ENCODE measurements around the gene WIPI1. TPM values are rescaled to one million over a fixed set of nuclear protein-coding genes. Genes with fewer than 3 reads are reported as not detected.

Gene WIPI1
- total RNA-seq, 1 donor from 2014 or later: 38.1 TPM

DNA sequence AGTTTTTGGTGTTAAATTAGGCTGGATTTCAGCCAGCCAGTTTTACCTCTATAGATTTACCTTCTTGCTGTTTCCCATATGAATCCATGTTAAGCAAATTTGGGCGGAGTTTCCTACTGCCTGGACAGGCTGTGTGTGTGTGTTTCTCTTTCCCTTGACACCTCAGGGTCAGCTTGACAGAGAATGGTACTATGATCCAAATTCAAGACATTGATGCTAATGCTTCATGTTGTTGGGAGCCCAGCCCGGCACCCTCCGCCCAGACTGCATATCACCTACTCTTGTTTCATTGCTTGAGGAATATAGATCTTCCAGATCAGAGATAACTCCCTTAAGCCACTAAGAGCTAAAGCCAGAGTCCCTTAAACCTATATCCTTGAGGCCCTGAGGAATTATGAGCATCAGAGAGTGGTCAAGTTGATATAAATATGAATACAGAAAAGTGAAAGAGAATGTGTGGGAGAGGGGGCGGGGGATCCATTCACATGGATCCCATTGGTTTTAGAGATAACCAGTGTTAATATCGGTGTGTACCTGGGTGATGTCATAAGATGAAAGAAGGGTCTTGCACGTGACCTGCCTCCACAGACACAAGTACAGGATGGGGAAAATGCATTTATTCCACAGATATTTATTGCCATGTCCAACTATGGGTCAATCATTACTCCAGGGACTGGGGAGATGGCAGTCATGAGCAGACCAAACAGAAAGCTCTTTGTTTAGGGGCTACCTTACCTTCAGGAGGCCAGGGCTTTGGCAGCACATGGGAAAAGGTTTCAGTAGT is 69.7 kb downstream of the WIPI1 start:
- ATAC-seq: no peak
- H3K36me3 ChIP-seq: no peaks in the 10 kb centered on the region
- no peak overlapping the region for H3K4me3 ChIP-seq
- peaks cover 22% of the 10 kb centered on the region for H3K4me1 ChIP-seq
- no peak for DNase-seq
- H3K27me3 ChIP-seq: no peaks in the 10 kb centered on the region
- intact Hi-C loops (cut with DNase I): no loop called here
- H3K9me3 ChIP-seq: no peaks in the 10 kb centered on the region
- H3K27ac ChIP-seq: no peak overlapping the region
- TF ChIP-seq CTCF (IDR thresholded peaks at IDR 0.05): no peak

- Histone ChIP-seq H3K9me3 (no peaks in the 10 kb centered on the region), H3K36me3 (no peaks in the 10 kb centered on the region), H3K27ac (peak overlapping the region; percentile 30), H3K27me3 (no peaks in the 10 kb centered on the region), H3K4me3 (no peak overlapping the region), H3K4me1 (peaks cover 22% of the 10 kb centered on the region)
- DNase-seq (no peak), ATAC-seq (no peak)
- intact Hi-C loops (cut with DNase I): no loop called here
- no peak for TF ChIP-seq CTCF (IDR thresholded peaks at IDR 0.05)
Observed at GRCh38 chr17:68385490-68386215, 71.6 kb downstream of the WIPI1 start.

- H3K27ac ChIP-seq: peak overlapping the region; percentile 75
- H3K4me1 ChIP-seq: peaks cover 26% of the 10 kb centered on the region
- H3K4me3 ChIP-seq: no peak overlapping the region
- H3K27me3 ChIP-seq: no peaks in the 10 kb centered on the region
- H3K9me3 ChIP-seq: no peaks in the 10 kb centered on the region
- intact Hi-C loops (cut with DNase I): no loop called here
- ATAC-seq (no peak), DNase-seq (no peak)
- no peak for TF ChIP-seq CTCF (IDR thresholded peaks at IDR 0.05)
- no peaks in the 10 kb centered on the region for H3K36me3 ChIP-seq
Observed at GRCh38 chr17:68384941-68385340, 72.4 kb downstream of the WIPI1 start.

DNA sequence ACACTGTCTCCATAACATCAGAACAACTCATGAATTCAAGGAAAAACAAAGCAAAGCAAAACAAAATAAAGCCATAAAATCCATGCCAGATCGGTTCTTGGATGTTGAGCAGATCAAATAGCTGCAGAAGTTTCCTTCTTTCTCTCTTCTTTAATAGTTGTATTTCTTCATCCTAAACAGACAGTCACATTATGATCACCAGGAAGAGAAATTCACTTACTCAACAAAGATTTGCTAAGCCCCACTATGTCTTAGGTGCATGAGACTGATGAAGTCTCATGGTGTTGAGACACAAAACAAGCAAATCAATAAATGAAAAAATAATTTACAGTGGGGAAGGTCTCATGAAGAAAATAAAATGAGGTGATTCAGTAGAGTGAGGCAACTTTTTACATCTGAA is 72.8 kb downstream of the WIPI1 start:
- H3K4me1 ChIP-seq: peaks cover 29% of the 10 kb centered on the region
- no peak for TF ChIP-seq CTCF (IDR thresholded peaks at IDR 0.05)
- H3K27ac ChIP-seq: peak overlapping the region; percentile 75
- H3K4me3 ChIP-seq: no peak overlapping the region
- H3K27me3 ChIP-seq: no peaks in the 10 kb centered on the region
- no peak for DNase-seq
- H3K9me3 ChIP-seq: no peaks in the 10 kb centered on the region
- intact Hi-C loops (cut with DNase I): no loop called here
- no peaks in the 10 kb centered on the region for H3K36me3 ChIP-seq
- ATAC-seq: no peak

- H3K9me3 ChIP-seq: no peaks in the 10 kb centered on the region
- peak overlapping the region; percentile 75 for H3K27ac ChIP-seq
- intact Hi-C loops (cut with DNase I): no loop called here
- peaks cover 37% of the 10 kb centered on the region for H3K4me1 ChIP-seq
- no peak for TF ChIP-seq CTCF (IDR thresholded peaks at IDR 0.05)
- DNase-seq (peak; percentile 71), ATAC-seq (peak; percentile 78)
- H3K27me3 ChIP-seq: no peaks in the 10 kb centered on the region
- H3K36me3 ChIP-seq: no peaks in the 10 kb centered on the region
- H3K4me3 ChIP-seq: no peak overlapping the region
Observed at GRCh38 chr17:68383443-68384321, 73.6 kb downstream of the WIPI1 start.

All from upper lobe of right lung (tissue), 1 donor.